ENCODE results near the gene KSR2. TPM values are rescaled to one million over a fixed set of nuclear protein-coding genes. Genes with fewer than 3 reads are reported as not detected.

The KSR2 gene
- total RNA-seq, 4 donors from 2014 or later: 0.02 to 0.10 TPM; not detected in 2

GRCh38 chr12:117914686-117915085 is 54.1 kb downstream of the KSR2 start:
- ATAC-seq (no peak), DNase-seq (no peak)
- in situ Hi-C loops (cut with MboI; ENCODE audit: low sequenced_read_pairs in 4 of 4): no loop called here
- intact Hi-C loops (cut with DNase I; ENCODE audit: low total_unique reads): no loop called here
- H3K36me3 ChIP-seq: no peaks in the 10 kb centered on the region
- no peaks in the 10 kb centered on the region for H3K4me1 ChIP-seq
- H3K4me3 ChIP-seq: no peak overlapping the region
- no peak overlapping the region for H3K27ac ChIP-seq
- H3K27me3 ChIP-seq: no peaks in the 10 kb centered on the region
- peaks cover 0 to 5% (median 0%) of the 10 kb centered on the region in 3 donors for H3K9me3 ChIP-seq
- TF ChIP-seq POLR2A (IDR thresholded peaks at IDR 0.05) (no peak), CTCF (IDR thresholded peaks at IDR 0.05 in 4 of 5, conservative IDR thresholded peaks at IDR 0.05 in 1 of 5) (no peak)

GRCh38 chr12:117912756-117913155 is 56.0 kb downstream of the KSR2 start:
- peaks cover 0 to 5% (median 0%) of the 10 kb centered on the region in 3 donors for H3K9me3 ChIP-seq
- H3K27me3 ChIP-seq: no peaks in the 10 kb centered on the region
- H3K36me3 ChIP-seq: no peaks in the 10 kb centered on the region
- TF ChIP-seq CTCF (IDR thresholded peaks at IDR 0.05 in 4 of 5, conservative IDR thresholded peaks at IDR 0.05 in 1 of 5): no peak
- TF ChIP-seq POLR2A (IDR thresholded peaks at IDR 0.05): no peak
- no peak for ATAC-seq
- H3K4me3 ChIP-seq: no peak overlapping the region
- no peak for DNase-seq
- in situ Hi-C loops (cut with MboI; ENCODE audit: low sequenced_read_pairs in 4 of 4) (no loop called here), intact Hi-C loops (cut with DNase I; ENCODE audit: low total_unique reads) (no loop called here)
- H3K27ac ChIP-seq: no peak overlapping the region
- H3K4me1 ChIP-seq: no peaks in the 10 kb centered on the region

GRCh38 chr12:117908411-117908810 is 60.4 kb downstream of the KSR2 start:
- DNase-seq (no peak), ATAC-seq (no peak)
- H3K27me3 ChIP-seq: no peaks in the 10 kb centered on the region
- H3K9me3 ChIP-seq: peaks cover 0 to 5% (median 0%) of the 10 kb centered on the region in 3 donors
- intact Hi-C loops (cut with DNase I; ENCODE audit: low total_unique reads): no loop called here
- H3K36me3 ChIP-seq: no peaks in the 10 kb centered on the region
- no peaks in the 10 kb centered on the region for H3K4me1 ChIP-seq
- in situ Hi-C loops (cut with MboI; ENCODE audit: low sequenced_read_pairs in 4 of 4): no loop called here
- H3K27ac ChIP-seq: no peak overlapping the region
- TF ChIP-seq CTCF (IDR thresholded peaks at IDR 0.05 in 4 of 5, conservative IDR thresholded peaks at IDR 0.05 in 1 of 5) (no peak), POLR2A (IDR thresholded peaks at IDR 0.05) (no peak)
- H3K4me3 ChIP-seq: no peak overlapping the region

- no peaks in the 10 kb centered on the region for H3K4me1 ChIP-seq
- DNase-seq (no peak), ATAC-seq (no peak)
- no peak overlapping the region for H3K27ac ChIP-seq
- TF ChIP-seq POLR2A (IDR thresholded peaks at IDR 0.05) (no peak), CTCF (IDR thresholded peaks at IDR 0.05 in 4 of 5, conservative IDR thresholded peaks at IDR 0.05 in 1 of 5) (no peak)
- H3K9me3 ChIP-seq: peaks cover 0 to 5% (median 0%) of the 10 kb centered on the region in 3 donors
- H3K27me3 ChIP-seq: no peaks in the 10 kb centered on the region
- H3K36me3 ChIP-seq: no peaks in the 10 kb centered on the region
- in situ Hi-C loops (cut with MboI; ENCODE audit: low sequenced_read_pairs in 4 of 4): no loop called here
- intact Hi-C loops (cut with DNase I; ENCODE audit: low total_unique reads): no loop called here
- no peak overlapping the region for H3K4me3 ChIP-seq
Observed at GRCh38 chr12:117907108-117907689, 61.6 kb downstream of the KSR2 start.

- no peak for TF ChIP-seq CTCF (IDR thresholded peaks at IDR 0.05 in 4 of 5, conservative IDR thresholded peaks at IDR 0.05 in 1 of 5)
- no peak for TF ChIP-seq POLR2A (IDR thresholded peaks at IDR 0.05)
- no peak for ATAC-seq
- H3K4me3 ChIP-seq: no peak overlapping the region
- intact Hi-C loops (cut with DNase I; ENCODE audit: low total_unique reads) (no loop called here), in situ Hi-C loops (cut with MboI; ENCODE audit: low sequenced_read_pairs in 4 of 4) (no loop called here)
- H3K4me1 ChIP-seq: no peaks in the 10 kb centered on the region
- no peaks in the 10 kb centered on the region for H3K27me3 ChIP-seq
- no peaks in the 10 kb centered on the region for H3K9me3 ChIP-seq
- DNase-seq: no peak
- H3K27ac ChIP-seq: no peak overlapping the region
- no peaks in the 10 kb centered on the region for H3K36me3 ChIP-seq
Observed at GRCh38 chr12:117904051-117904450, 64.7 kb downstream of the KSR2 start.

Measured in gastrocnemius medialis (tissue), 4 donors.